H1 (cell line): ENCODE measurements around the gene CFAP97D1. TPM values are rescaled to one million over a fixed set of nuclear protein-coding genes. Genes with fewer than 3 reads are reported as not detected.

Experiments used
- CTCF ChIA-PET: fragments of 300-600 bp; sonication (Branson Sonifier 250); formaldehyde crosslinking; loops from one replicate; lab custom pipeline; 2021; ENCODE audit not compliant: partially characterized antibody; lab: Charles Lee
- POLR2A ChIA-PET: fragments of 300-600 bp; sonication (Branson Sonifier 250); formaldehyde crosslinking; loops from one replicate; lab custom pipeline; 2021; ENCODE audit warnings: inconsistent platforms; ENCODE audit not compliant: partially characterized antibody; lab: Charles Lee
- DNase-seq, 2 experiments: peaks; one replicate each; pipeline versions ENCODE4 v3.0.0 to v3.0.0-alpha.2; 2010 to 2022; ENCODE audit warnings: low spot score in 2 of 2, low read depth in 1 of 2, mixed read lengths in 1 of 2
- FAIRE-seq: peaks from 2 replicates; lab custom pipeline; 2011; peaks lifted over from hg19 to GRCh38; lab: Jason Lieb, UNC
- H2AFZ ChIP-seq: 2 replicates; pipeline ENCODE4 v1.8.1; 2012; ENCODE audit warnings: low read length, inconsistent platforms
- H2AK5ac ChIP-seq: 2 replicates; pipeline ENCODE4 v1.6.1; 2013; ENCODE audit warnings: low read depth, low read length
- H2BK120ac ChIP-seq: replicated peaks from 2 replicates; pipeline ENCODE3; 2013; ENCODE audit warnings: low read depth, low read length, inconsistent platforms
- H2BK12ac ChIP-seq: 2 replicates; pipeline ENCODE4 v1.6.1; 2013; ENCODE audit warnings: low read depth, low read length
- H2BK15ac ChIP-seq: 2 replicates; pipeline ENCODE4 v1.6.1; 2013; ENCODE audit warnings: low read length
- H2BK20ac ChIP-seq: 2 replicates; pipeline ENCODE4 v1.6.1; 2013; ENCODE audit warnings: low read length
- H2BK5ac ChIP-seq: 2 replicates; pipeline ENCODE4 v1.6.1; 2013; ENCODE audit warnings: low read depth, low read length
- H3K14ac ChIP-seq: 2 replicates; pipeline ENCODE4 v1.6.1; 2013; ENCODE audit warnings: inconsistent platforms; ENCODE audit not compliant: insufficient read length
- H3K18ac ChIP-seq: 2 replicates; pipeline ENCODE4 v1.6.1; 2013; ENCODE audit warnings: low read length; ENCODE audit errors: extremely low read depth
- H3K23ac ChIP-seq: 2 replicates; pipeline ENCODE4 v1.6.1; 2013; ENCODE audit warnings: inconsistent platforms; ENCODE audit not compliant: insufficient read length
- H3K23me2 ChIP-seq: 2 replicates; pipeline ENCODE4 v1.6.1; 2013; ENCODE audit warnings: low read depth, low read length
- H3K27ac ChIP-seq: 2 replicates; pipeline ENCODE4 v1.6.1; 2011; ENCODE audit warnings: low read depth, low read length, inconsistent platforms
- H3K27me3 ChIP-seq, 4 experiments: replicated peaks in 1 of 4; 1 replicate in 1 of 4; 2 replicates in 3 of 4; pipeline versions ENCODE4 v1.6.1 to v1.8.1; 2011 to 2013; ENCODE audit warnings: low read length in 3 of 4, mild to moderate bottlenecking in 3 of 4, inconsistent platforms in 2 of 4, mixed read lengths in 2 of 4, moderate library complexity in 1 of 4; ENCODE audit not compliant: control insufficient read depth in 3 of 4, insufficient read depth in 3 of 4; ENCODE audit errors: extremely low read depth in 1 of 4
- H3K36me3 ChIP-seq, 4 experiments: 2 replicates each; pipeline versions ENCODE4 v1.6.1 to v1.8.1; 2011 to 2013; ENCODE audit warnings: mild to moderate bottlenecking in 4 of 4, low read length in 3 of 4, moderate library complexity in 2 of 4, control low read depth in 1 of 4, inconsistent platforms in 1 of 4; ENCODE audit not compliant: insufficient read depth in 4 of 4, control insufficient read depth in 2 of 4
- H3K4ac ChIP-seq: replicated peaks from 2 replicates; pipeline ENCODE3; 2013; ENCODE audit warnings: low read length, low read depth, mixed read lengths, inconsistent platforms; ENCODE audit not compliant: insufficient read length
- H3K4me1 ChIP-seq, 4 experiments: replicated peaks in 1 of 4; 1 replicate in 1 of 4; 2 replicates in 3 of 4; pipeline versions ENCODE4 v1.6.1 to v1.8.1; 2011 to 2013; ENCODE audit warnings: low read length in 3 of 4, inconsistent platforms in 2 of 4, mixed read lengths in 1 of 4; ENCODE audit not compliant: insufficient read depth in 4 of 4, control insufficient read depth in 3 of 4
- H3K4me2 ChIP-seq, 2 experiments: 2 replicates each; pipeline versions ENCODE4 v1.6.1 to v1.8.1; 2011 to 2013; ENCODE audit warnings: low read depth in 2 of 2, low read length in 2 of 2, control low read depth in 1 of 2, inconsistent platforms in 1 of 2, mild to moderate bottlenecking in 1 of 2; ENCODE audit not compliant: insufficient read depth in 1 of 2
- H3K4me3 ChIP-seq, 4 experiments: fragments of 200-600, 300-600 bp in 1 of 4; sonication (generic), shearing (Covaris generic), sonication (Bioruptor Twin) in 1 of 4; 2 replicates each; pipeline versions ENCODE4 v1.5.1 to v1.8.1; 2011 to 2016; ENCODE audit warnings: low read length in 4 of 4, low read depth in 3 of 4, control low read depth in 2 of 4, inconsistent platforms in 2 of 4, mild to moderate bottlenecking in 2 of 4, mixed read lengths in 1 of 4, moderate library complexity in 1 of 4; ENCODE audit not compliant: insufficient read depth in 2 of 4; ENCODE audit errors: extremely low read depth in 1 of 4
- H3K56ac ChIP-seq: replicated peaks from 2 replicates; pipeline ENCODE3; 2013; ENCODE audit warnings: low read depth, mild to moderate bottlenecking, mixed read lengths, low read length, inconsistent platforms; ENCODE audit not compliant: insufficient read length
- H3K79me1 ChIP-seq: 2 replicates; pipeline ENCODE4 v1.6.1; 2013; ENCODE audit warnings: low read depth, low read length, control low read depth
- H3K79me2 ChIP-seq, 2 experiments: 2 replicates each; pipeline versions ENCODE4 v1.6.1 to v1.8.1; 2012 to 2013; ENCODE audit warnings: low read length in 2 of 2, mild to moderate bottlenecking in 2 of 2, inconsistent platforms in 1 of 2; ENCODE audit not compliant: insufficient read depth in 2 of 2, control insufficient read depth in 1 of 2
- H3K9ac ChIP-seq, 4 experiments: replicated peaks in 1 of 4; 1 replicate in 1 of 4; 2 replicates in 3 of 4; pipeline versions ENCODE4 v1.6.1 to v1.8.1; 2011 to 2013; ENCODE audit warnings: low read depth in 3 of 4, low read length in 3 of 4, control low read depth in 2 of 4, mild to moderate bottlenecking in 2 of 4, moderate library complexity in 2 of 4, inconsistent platforms in 1 of 4; ENCODE audit errors: extremely low read depth in 1 of 4
- H3K9me3 ChIP-seq, 2 experiments: 2 replicates each; pipeline versions ENCODE4 v1.6.1 to v1.8.1; 2012 to 2013; ENCODE audit warnings: mild to moderate bottlenecking in 2 of 2, moderate library complexity in 2 of 2, control low read depth in 1 of 2, inconsistent platforms in 1 of 2, low read depth in 1 of 2, low read length in 1 of 2, mixed read lengths in 1 of 2; ENCODE audit not compliant: insufficient read depth in 2 of 2
- H4K20me1 ChIP-seq, 2 experiments: replicated peaks in 1 of 2; 2 replicates each; pipeline versions ENCODE3 to v1.8.1; 2011 to 2013; ENCODE audit warnings: inconsistent platforms in 2 of 2, low read length in 2 of 2, mild to moderate bottlenecking in 1 of 2; ENCODE audit not compliant: insufficient read depth in 2 of 2, control insufficient read depth in 1 of 2
- H4K5ac ChIP-seq: 2 replicates; pipeline ENCODE4 v1.6.1; 2013; ENCODE audit warnings: low read length, low read depth, mixed read lengths, inconsistent platforms; ENCODE audit not compliant: insufficient read length
- H4K8ac ChIP-seq: 2 replicates; pipeline ENCODE4 v1.8.0; 2013; ENCODE audit warnings: mild to moderate bottlenecking, moderate library complexity, low read length, inconsistent platforms; ENCODE audit not compliant: insufficient read depth; ENCODE audit errors: extremely low read depth
- H4K91ac ChIP-seq: replicated peaks from 2 replicates; pipeline ENCODE3; 2013; ENCODE audit warnings: low read length, mixed read lengths, inconsistent platforms; ENCODE audit not compliant: insufficient read length
- ASH2L ChIP-seq: fragments of 200-600, 300-600 bp; sonication (generic); IDR thresholded peaks from one replicate; pipeline ENCODE4 v1.7.1; 2017; ENCODE audit warnings: low read length
- EZH2 ChIP-seq: fragments of 200-600 bp; sonication (generic); IDR thresholded peaks from 2 replicates; pipeline ENCODE4 v1.7.1; 2012; ENCODE audit warnings: low read depth, mild to moderate bottlenecking, moderate library complexity, low read length, inconsistent platforms; ENCODE audit not compliant: severe bottlenecking
- KDM5A ChIP-seq: fragments of 200-600 bp; IDR thresholded peaks from 2 replicates; pipeline ENCODE4 v1.7.1; 2012; ENCODE audit warnings: mild to moderate bottlenecking, low read length, inconsistent platforms, mixed read lengths
- POLR2AphosphoS5 ChIP-seq: IDR thresholded peaks from 2 replicates; pipeline ENCODE4 v1.6.1; 2011; ENCODE audit warnings: low read depth, low read length
- RXRA ChIP-seq: IDR thresholded peaks from 2 replicates; pipeline ENCODE4 v1.6.1; 2011; ENCODE audit warnings: low read depth, mild to moderate bottlenecking, low read length, moderate library complexity; ENCODE audit not compliant: insufficient read depth
- TAF1 ChIP-seq: IDR thresholded peaks from 2 replicates; pipeline ENCODE4 v1.6.1; 2011; ENCODE audit warnings: mild to moderate bottlenecking, low read depth, low read length
- WGBS, 2 experiments: shearing (Covaris generic) in 1 of 2; methylation state at CpG; one replicate each; pipeline versions ENCODE4 v1.1.6 to v1.1.7; 2013 to 2015; ENCODE audit warnings: low lambda C conversion rate in 2 of 2, mixed read lengths in 2 of 2, inconsistent platforms in 1 of 2, low coverage in 1 of 2, missing lambda C conversion rate in 1 of 2; ENCODE audit not compliant: insufficient replicate concordance in 2 of 2, insufficient coverage in 1 of 2, insufficient read length in 1 of 2; ENCODE audit errors: extremely low coverage in 1 of 2, missing lambda C conversion rate in 1 of 2; 5-methylcytosine and 5-hydroxymethylcytosine counted together
- polyA plus RNA-seq, 7 experiments: library from polyadenylated mRNA; depleted of rRNA in 3 of 7; stranded (reverse) in 5 of 7; unstranded in 2 of 7; fragments of >200 nt in 5 of 7; fragments of 200-250 nt in 2 of 7; gene quantifications; 1 replicate in 5 of 7; 2 replicates in 1 of 7; 4 replicates in 1 of 7; pipeline versions ENCODE4 v1.2.1 to v1.2.3, GENCODE V29; 2011 to 2013; ENCODE audit warnings: missing spikeins in 2 of 7, mixed read lengths in 2 of 7
- total RNA-seq: library from RNA; stranded (reverse); fragmentation: NEBNext Ultra II Directional; extraction: Animal tissue kit (Norgen Biotek cat#: 25700); gene quantifications from 2 replicates; pipeline ENCODE4 v1.2.1, GENCODE V29; 2021

Gene CFAP97D1
- total and polyA plus RNA-seq, 2 of the 8 experiments (the other 6 are each of a cell fraction or from before 2014, with no cell fraction given), result 0.02 to 0.07 TPM

- no peak overlapping the region for H3K4me3 ChIP-seq
- no peak overlapping the region for H4K91ac ChIP-seq
- H3K4me2 ChIP-seq, result no peak overlapping the region
- no peak overlapping the region for H2BK12ac ChIP-seq
- H3K27ac ChIP-seq, result no peak overlapping the region
- no peaks in the 10 kb centered on the region for H3K23me2 ChIP-seq
- ChIA-PET POLR2A (interaction anchor here (0.8 to 1.2 kb wide), 6 partner anchors 9 to 36 kb away, joined by 3 to 4 read pairs (median 4); partner anchors contain the start of genes CD300LG and DUSP3), CTCF (interaction anchor here (3.3 kb wide), 1 partner anchor 36 kb away, joined by 10 read pairs; the partner anchor contains the start of gene CD300LG)
- H3K9ac ChIP-seq, result no peak overlapping the region
- H2BK20ac ChIP-seq, result no peak overlapping the region
- H3K14ac ChIP-seq, result no peak overlapping the region
- H4K8ac ChIP-seq, result no peak overlapping the region
- H3K9me3 ChIP-seq, result no peaks in the 10 kb centered on the region
- H3K27me3 ChIP-seq, result no peaks in the 10 kb centered on the region
- H3K4ac ChIP-seq, result no peak overlapping the region
- H2BK15ac ChIP-seq, result no peak overlapping the region
- peaks cover 0 to 1% of the 10 kb centered on the region in 2 experiments for H4K20me1 ChIP-seq
- H3K56ac ChIP-seq, result no peak overlapping the region
- H2AK5ac ChIP-seq, result no peak overlapping the region
- no peak overlapping the region for H2BK120ac ChIP-seq
- WGBS, 2 experiments, result 81% methylated on average over 4 of the region's 4 CpGs; no CpG with 5 or more reads in 1 of the 2 experiments
- peaks cover 0 to 4% (median 1%) of the 10 kb centered on the region in 4 experiments; a peak in 1 of 7 replicates for H3K4me1 ChIP-seq
- FAIRE-seq, result no peak
- H3K23ac ChIP-seq, result no peak overlapping the region
- no peaks in the 10 kb centered on the region for H3K79me2 ChIP-seq
- DNase-seq, result no peak
- H3K18ac ChIP-seq, result no peak overlapping the region
- no peak overlapping the region for H2BK5ac ChIP-seq
- H2AFZ ChIP-seq, result no peak overlapping the region
- H3K79me1 ChIP-seq, result no peaks in the 10 kb centered on the region
- no peak overlapping the region for H4K5ac ChIP-seq
- no peaks in the 10 kb centered on the region for H3K36me3 ChIP-seq
- no peak for TF ChIP-seq EZH2
- no peak for TF ChIP-seq TAF1
- TF ChIP-seq POLR2AphosphoS5, result no peak
- TF ChIP-seq ASH2L, result no peak
- no peak for TF ChIP-seq RXRA
- no peak for TF ChIP-seq KDM5A
These were observed 30.0 kb downstream of the CFAP97D1 start for GRCh38 chr17:43810226-43810715.
